Amygdala (tissue), 56 donors: Measurements from ENCODE around the gene CHD3.

Experiments
- DNase-seq, 56 donors: peaks; one replicate each; lab custom pipeline; 2025; lab: John Stamatoyannopoulos, UW

Gene CHD3

DNA sequence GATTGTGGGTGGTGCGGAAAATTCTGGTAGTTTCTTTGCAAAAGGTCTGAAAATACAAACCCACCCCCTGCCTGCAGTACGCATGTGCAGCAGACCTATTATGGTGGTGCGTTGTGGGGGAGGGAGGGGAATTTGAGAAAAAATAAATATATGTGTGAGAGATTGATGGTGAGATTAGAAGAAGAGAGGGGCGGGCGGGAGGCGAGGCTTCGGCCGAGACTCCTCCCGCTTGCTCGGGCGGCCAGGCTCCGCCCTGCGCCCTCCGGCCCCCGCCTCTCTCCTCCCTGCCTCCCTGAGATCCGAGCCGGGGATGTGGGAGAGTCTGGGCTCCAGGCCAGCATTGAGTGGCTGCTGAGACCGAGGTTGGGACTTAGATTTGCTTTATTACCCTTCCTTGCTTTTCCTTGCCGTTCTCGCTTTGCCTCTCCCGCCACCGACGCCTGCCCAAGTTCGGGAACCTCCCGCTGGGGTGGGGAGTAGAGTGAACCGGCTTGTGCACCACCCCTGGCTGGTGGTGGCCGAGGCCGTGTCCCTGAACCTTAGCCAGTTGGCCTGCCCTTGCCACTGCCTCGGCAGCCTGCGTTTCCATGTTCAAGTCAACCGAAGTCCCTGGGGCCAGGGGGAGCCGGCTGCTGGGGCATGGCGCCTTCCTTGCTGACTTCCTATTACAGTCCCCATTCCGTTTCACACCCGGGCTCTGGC, 956 bp upstream of the CHD3 start:
- peak in 55 of 56 donors; percentile 30 to 91 (median 81) for DNase-seq

DNA sequence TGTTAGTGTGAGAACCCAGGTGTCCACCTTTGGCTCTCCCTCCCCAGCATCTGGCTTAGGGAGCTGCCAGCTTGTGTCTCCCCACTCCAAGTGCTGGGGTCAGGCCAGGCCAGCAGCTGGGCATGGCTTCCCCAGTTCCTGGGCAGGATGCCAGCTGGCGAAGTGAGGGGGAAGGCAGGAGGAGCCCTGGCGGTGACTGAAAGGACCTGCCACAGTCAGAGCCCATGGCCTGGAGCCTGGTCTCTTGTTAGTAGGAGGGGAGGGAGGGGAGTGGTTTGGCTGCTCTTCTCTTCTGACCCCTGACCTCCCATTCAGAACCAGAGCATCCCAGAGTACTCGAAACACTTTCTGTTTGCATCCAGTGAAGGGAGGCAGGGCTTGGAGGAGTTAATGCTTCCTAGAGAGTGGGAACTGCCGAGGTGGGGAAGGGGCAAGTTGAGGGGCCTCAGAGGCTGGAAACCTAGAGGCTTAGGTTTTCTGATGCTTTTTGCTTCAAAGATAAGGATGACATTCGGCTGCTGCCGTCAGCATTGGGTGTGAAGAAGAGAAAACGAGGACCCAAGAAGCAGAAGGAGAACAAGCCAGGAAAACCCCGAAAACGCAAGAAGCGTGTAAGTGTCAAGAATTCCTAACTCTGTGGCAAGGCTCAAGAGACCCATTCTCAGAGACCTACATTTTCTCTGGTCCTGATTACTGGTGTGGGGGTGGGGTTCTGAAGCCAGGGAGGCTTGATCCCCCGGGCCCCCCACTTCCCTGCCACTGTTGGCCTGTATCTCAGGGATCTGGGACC, 772 bp downstream of the CHD3 start:
- DNase-seq, result peak; percentile 53 to 97 (median 94)

DNA sequence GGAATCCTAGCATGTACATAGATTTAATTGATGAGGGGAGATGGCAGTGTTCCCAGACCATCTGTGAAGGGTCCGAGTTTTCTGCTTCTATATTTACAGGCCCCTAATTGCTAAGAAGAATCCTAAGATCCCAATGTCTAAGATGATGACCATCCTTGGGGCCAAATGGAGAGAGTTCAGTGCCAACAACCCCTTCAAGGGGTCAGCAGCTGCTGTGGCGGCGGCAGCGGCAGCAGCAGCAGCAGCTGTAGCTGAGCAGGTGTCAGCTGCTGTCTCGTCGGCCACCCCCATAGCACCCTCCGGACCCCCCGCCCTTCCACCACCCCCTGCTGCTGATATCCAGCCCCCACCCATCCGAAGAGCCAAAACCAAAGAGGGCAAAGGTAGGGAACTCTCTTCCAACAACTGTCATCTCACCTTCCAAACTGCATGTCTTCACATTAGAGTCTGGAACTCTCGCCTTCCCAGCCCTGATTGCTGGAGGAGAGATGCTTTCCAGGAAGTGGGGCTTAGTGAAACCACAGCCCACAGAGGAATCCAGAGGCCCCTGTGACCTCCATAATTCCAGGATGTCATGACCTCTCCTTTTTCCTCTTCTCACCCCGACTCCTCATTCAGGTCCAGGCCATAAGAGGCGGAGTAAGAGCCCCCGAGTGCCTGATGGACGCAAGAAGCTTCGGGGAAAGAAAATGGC, 4.7 kb downstream of the CHD3 start:
- no peak for DNase-seq

DNA sequence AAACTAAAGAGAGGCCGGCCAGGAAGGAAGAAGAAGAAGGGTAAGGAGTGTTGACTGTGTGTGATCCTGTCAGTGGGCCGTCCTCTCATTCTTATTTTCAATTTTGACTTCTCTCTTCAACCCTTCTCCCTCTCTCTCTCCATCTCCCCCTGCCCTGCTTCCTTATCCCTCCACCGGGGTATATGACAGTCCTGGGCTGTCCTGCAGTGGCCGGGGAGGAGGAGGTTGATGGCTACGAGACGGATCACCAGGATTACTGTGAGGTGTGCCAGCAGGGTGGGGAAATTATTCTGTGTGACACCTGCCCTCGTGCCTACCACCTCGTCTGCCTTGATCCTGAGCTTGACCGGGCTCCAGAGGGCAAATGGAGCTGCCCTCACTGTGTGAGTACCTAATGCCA, 5.6 kb downstream of the CHD3 start:
- DNase-seq, result no peak

DNA sequence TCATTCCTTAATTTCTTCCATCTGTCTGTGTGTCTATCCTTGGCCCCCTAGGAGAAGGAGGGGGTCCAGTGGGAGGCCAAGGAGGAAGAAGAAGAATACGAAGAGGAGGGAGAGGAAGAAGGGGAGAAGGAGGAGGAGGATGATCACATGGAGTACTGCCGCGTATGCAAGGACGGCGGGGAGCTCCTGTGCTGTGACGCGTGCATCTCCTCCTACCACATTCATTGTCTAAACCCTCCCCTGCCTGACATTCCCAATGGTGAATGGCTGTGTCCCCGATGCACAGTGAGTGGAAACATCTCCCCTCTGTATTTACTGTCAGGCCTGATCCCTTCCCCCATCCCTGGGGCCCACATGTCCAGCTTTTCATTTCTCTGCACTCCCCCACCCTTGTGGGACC, 6.3 kb downstream of the CHD3 start:
- DNase-seq, result no peak

DNA sequence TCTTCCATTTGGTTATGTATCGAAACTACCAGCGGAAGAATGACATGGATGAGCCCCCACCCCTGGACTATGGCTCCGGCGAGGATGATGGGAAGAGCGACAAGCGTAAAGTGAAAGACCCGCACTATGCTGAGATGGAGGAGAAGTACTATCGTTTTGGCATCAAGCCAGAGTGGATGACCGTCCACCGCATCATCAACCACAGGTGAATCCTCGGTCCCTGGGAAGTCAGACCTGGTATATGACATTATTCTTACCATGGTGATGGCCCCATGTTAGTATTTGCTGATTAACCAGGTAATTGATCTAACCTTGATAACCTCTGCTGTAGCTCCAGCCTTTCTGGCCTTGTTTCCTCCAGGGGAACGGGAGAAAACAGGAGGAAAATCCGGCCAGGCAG, 8.5 kb downstream of the CHD3 start:
- DNase-seq, result no peak

DNA sequence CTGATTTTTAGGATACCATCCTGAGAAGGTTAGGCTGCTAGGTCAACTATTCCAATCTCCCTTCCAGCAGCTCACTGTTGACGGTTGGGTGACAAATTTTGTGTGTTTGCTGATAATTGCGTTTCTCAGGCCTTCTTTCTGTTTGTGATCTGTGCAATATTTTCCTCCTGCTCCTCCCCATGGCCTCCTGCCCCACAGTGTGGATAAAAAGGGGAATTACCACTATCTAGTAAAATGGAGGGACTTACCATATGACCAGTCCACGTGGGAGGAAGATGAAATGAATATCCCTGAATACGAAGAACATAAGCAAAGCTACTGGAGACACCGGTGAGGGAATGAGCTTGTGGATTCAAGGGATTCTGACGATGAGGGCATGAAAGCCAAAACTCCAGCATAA, 9.2 kb downstream of the CHD3 start:
- peak in 16 of 56 donors; percentile 0 to 54 (median 24) for DNase-seq

DNA sequence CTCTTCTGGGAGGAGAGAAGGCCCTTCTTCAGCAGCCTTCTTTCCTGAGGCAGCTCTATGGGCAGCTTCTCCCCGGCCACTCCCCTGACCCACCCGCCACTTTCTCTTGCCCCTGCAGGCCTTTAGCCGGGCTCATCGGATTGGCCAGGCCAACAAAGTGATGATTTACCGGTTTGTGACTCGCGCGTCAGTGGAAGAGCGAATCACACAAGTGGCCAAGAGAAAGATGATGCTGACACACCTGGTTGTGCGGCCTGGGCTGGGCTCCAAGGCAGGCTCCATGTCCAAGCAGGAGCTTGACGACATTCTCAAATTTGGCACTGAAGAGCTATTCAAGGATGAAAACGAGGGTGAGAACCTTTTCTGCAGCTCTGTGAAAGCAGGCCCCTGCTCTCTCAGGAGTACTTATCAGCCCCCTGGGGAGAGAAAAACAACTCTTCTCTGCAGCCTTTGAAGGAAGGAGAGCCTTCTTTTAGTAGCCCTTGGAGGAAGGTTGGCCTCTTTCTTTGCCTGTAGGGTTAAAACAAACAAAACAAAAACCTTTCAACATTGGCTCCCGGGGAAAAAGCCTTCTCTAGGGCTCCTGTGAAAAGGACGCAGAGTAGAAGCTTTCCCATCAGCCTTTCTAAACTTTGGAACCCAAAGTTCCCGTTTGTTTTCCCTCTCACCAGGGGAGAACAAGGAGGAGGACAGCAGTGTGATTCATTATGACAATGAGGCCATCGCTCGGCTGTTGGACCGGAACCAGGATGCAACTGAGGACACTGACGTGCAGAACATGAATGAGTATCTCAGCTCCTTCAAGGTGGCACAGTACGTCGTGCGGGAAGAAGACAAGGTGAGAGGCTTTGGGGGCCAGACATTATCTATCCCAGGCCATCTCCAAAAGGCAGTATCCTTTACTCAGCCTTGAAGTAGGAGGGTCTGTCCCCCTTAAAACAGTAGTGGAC, 14.8 kb downstream of the CHD3 start:
- no peak for DNase-seq

DNA sequence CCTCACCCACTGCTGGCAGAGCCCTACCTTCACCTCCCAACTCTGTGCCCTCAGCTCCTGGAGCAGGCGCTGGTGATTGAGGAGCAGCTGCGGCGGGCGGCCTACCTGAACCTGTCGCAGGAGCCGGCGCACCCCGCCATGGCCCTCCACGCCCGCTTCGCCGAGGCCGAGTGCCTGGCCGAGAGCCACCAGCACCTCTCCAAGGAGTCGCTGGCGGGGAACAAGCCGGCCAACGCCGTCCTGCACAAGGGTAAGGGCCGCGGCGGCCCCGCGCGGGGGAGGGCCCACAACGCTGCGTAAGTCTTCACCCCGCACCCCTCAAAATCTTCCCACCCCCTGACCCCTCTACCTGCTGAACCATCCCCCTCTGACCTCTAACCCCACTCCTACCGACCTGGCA, 20.5 kb downstream of the CHD3 start:
- no peak for DNase-seq

DNA sequence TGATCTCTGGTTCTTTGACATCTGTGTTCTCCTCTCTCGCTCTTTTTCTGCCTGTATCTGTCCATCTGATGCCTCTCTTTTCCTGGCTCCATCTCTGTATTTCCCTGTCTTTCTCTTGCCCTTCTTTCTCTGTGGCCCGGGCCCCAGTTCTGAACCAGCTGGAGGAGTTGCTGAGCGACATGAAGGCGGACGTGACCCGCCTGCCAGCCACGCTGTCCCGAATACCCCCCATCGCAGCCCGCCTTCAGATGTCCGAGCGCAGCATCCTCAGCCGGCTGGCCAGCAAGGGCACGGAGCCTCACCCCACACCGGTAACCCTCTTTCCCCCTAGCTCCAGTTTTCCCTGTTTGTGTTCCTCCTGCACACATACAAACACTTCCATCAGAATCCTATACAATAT, 21.7 kb downstream of the CHD3 start:
- DNase-seq, result no peak

DNA sequence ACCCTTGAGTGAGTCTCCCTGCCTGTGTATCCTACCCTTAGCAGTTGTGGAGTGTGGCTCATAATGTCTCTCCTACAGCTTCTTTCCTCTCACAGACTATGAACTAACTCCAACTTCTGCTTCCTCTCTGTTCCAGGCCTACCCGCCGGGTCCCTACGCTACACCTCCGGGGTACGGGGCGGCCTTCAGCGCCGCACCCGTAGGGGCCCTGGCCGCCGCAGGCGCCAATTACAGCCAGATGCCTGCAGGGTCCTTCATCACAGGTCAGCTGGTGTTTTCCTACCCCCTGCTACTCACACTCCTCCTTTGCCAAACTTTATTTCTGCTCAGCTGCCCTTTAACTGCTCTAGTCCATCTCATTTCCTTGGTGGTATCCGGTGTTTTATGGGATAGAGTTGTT, 22.1 kb downstream of the CHD3 start:
- DNase-seq, result no peak

DNA sequence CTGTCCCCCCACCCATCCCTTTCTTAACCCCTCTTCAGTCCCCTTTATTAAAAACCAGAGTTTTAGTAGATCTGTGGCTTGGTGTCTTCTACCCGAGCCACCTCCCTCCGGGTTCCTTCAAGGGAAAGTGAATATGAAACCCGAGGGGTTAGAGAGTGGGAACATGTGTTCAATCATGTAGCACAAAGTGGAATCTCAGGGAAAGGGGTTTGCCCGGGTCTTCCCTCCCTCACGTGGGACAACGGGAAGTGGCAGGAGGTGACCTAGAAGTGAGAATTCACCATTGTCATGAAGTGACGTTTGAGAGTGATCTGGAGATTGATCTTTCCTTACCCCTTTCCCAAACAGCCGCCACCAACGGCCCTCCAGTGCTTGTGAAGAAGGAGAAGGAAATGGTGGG, 22.5 kb downstream of the CHD3 start:
- DNase-seq, result no peak

DNA sequence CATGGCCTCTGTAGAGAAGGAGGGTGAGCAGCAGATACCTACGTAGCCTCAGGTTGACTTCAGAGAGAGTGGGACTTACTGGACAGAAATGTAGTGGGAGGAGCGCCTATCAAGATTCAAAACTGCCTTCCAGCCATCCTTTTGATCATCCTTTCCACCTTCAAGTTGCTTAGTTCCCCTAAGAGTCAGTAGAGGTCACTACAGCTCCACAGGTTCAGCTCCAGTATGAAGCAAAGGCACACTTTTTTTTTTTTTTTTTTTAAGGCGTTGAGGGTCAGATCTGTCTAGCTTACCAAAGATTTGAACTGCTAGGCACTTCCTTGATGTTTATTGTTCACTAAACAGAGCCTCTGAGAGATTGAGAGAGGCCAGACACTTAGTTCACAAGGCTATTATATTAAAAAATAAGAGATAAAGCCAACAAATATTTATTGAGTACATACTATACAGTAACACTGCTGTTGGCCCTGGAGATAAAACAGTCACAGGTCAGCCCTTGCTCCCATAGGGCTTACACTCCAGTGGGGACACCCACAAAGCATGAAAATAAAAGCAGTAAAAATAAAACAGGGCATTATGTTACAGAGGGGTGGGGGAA, 24.4 kb downstream of the CHD3 start:
- peak in 6 of 56 donors; percentile 5 to 48 (median 13) for DNase-seq

DNA sequence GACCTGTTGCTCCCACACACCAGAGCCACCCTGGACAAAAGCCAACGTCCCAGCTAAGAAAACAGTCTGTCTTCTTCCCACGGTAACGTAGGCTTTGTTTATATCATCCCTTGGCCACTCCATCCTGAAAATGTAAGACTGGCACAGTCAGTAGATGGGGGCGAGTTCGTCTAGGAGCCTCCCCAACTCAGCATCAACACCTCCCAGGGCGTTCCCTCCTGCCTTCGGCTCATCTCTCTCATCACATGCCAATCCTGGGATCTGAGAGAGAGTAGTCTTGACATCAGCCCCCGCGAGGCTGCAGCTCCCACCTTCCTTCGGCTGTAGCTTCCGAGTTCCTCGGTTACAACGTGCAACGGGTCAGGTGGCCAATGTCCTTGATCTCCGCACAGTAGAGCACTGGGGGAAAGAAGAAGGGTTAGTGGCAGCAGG, 26.6 kb downstream of the CHD3 start:
- DNase-seq, result peak in 20 of 56 donors; percentile 17 to 83 (median 58)

DNA sequence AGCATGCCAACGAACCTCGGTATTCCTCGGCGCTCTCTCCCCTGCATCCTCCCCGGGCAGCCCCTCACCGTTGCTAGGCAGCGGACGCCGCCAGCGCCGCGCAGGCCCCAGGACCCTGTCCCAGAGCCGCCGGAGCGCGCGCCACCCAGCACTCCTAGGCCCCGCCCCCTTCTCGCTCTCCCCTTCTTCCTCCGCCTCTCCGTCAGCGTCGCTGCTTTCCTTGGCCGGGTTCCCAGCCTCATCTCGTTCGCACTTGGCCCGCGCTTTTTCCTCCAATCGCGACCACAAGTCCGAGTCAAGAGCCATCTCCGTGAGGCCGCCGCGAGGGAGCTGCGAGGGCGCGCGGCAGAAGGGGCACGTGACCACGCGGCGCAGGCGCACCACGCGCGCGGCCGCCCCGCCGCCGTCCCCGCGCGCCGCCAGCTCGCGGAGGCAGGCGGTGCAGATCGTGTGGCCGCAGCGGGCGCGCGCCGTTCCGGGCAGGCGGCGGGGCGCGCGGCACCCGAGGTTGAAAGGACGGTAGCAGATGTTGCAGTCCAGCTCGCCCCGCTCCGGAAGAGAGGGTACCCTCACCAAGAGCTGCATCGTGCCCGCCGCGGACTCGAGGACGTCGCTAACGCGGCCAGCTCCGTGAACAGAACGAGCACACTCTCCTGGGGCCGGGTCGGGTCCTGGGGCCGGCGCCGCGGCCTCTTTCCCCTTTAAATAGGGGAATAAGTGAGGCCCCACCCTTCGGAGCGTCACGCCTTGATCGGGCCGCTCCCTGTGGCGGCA, 27.2 kb downstream of the CHD3 start, which contains the start of gene RNF227:
Gene RNF227, minus strand, starts transcription at position 679 of the 774 bp plus-strand sequence. Its CDS starts 94 bp downstream, at position 585.
- DNase-seq, result peak in 54 of 56 donors; percentile 38 to 90 (median 78)

DNA sequence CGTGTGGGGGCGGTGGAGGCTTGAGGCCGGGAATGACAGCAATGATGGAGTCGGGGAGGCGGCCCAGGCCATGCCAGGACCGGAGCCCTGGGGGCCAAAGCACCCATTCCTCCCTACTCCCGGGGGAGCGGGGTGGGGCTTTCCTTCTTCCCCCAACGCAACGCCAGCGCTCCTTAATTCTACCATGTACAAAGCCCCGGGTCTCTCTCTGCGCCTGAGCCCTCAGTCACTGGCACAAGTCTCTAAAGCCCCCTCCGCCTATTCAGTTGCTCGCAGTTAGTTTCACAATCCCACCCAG, 27.7 kb downstream of the CHD3 start:
- DNase-seq, result peak in 2 of 56 donors; percentile 34 to 49

DNA sequence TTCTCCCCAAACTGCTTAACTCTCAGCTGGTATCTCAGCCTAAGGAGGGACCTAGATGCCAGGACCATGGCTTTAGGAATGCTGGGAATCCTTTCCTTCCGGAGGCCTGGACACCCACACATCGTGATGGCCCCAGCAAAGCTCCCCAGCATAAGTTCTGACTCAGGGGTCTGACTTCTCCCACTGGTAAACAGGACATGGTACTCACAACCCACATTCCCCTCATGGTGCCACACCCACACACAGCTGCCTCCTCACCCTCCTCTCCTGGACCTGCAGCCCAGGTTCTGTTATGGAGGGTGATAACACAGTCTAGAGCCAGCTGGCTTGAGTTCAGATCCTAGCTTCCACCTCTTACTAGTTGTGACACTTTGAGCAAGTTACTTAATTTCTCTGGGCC, 28.2 kb downstream of the CHD3 start:
- DNase-seq, result no peak

DNA sequence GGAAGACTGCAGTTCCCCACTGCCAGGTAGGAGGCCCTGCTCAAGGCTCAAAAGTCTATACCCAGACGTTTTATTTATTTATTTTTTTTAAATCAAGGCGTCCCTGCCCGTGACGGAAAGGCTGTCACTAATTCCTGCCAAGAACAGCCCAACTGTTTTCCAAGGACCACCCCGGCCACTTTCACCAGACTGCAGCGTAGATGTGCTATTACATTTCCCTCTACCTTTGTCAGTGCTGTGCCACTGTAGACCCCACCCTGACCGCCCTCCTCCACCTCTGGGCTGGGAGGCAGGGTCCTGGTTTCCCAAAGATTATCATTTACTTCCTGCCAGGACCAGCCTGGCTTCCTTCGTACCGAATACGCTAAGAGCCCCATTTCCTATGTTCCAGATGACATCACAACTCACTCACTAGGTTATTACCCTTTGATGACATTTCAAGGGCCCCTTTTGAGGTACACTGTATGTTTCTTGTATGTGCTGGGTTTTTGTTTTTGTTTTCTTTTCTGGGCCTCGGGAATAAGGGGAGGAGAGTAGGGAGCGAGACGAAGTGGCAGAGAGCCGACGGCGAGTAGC, 33.8 kb downstream of the CHD3 start:
- DNase-seq, result no peak
